DOHH2 (cell line): ENCODE results near the gene IL22.

Experiments
- EZH2phosphoT487 ChIP-seq: fragments of 200-600 bp; sonication (generic); IDR thresholded peaks from 2 replicates; pipeline ENCODE4 v1.6.1; 2017; ENCODE audit warnings: borderline replicate concordance, mild to moderate bottlenecking, antibody characterized with exemption, low read length, moderate library complexity, mixed read lengths
- TF ChIP-seq, protein P1 (sequence below): fragments of 200-600 bp; sonication (generic); IDR thresholded peaks from one replicate; pipeline ENCODE4 v1.5.1; 2014; ENCODE audit warnings: antibody characterized with exemption, mild to moderate bottlenecking, low read depth, low read length; ENCODE audit not compliant: poor library complexity, severe bottlenecking

DNA sequence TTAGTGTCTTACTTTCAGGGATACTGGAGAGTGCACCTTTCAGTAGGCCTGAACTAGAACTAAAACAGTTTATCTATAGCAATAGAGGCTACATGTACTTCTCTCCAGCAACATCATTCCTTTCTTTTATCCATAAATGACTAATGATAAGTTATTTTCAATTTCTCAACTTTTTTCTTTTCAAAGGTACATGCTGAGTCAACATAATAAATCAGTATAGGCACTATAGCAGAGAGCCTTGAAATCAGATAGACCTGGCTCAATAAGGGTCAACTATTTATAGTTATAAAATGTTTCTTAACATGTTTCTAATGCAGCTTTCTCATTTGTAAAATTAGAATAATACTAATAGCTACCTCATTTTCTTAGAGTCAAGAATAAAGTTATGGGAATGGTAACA, 5.6 kb downstream of the IL22 start:
- TF ChIP-seq, protein P1, sequence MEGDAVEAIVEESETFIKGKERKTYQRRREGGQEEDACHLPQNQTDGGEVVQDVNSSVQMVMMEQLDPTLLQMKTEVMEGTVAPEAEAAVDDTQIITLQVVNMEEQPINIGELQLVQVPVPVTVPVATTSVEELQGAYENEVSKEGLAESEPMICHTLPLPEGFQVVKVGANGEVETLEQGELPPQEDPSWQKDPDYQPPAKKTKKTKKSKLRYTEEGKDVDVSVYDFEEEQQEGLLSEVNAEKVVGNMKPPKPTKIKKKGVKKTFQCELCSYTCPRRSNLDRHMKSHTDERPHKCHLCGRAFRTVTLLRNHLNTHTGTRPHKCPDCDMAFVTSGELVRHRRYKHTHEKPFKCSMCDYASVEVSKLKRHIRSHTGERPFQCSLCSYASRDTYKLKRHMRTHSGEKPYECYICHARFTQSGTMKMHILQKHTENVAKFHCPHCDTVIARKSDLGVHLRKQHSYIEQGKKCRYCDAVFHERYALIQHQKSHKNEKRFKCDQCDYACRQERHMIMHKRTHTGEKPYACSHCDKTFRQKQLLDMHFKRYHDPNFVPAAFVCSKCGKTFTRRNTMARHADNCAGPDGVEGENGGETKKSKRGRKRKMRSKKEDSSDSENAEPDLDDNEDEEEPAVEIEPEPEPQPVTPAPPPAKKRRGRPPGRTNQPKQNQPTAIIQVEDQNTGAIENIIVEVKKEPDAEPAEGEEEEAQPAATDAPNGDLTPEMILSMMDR, result no peak
- no peak for TF ChIP-seq EZH2phosphoT487
